GM15510 (cell line): ENCODE data around the gene ANKLE2.

Experiments used
- POLR2A ChIP-seq: IDR thresholded peaks from 3 replicates; pipeline ENCODE4 v1.6.1; 2011; ENCODE audit warnings: borderline replicate concordance; ENCODE audit not compliant: insufficient read length; ENCODE audit errors: extremely low read depth

The ANKLE2 gene

GRCh38 chr12:132761032-132761920 lies at the start of gene ANKLE2:
Gene ANKLE2, minus strand, starts transcription at chr12:132761832. Its CDS starts 34 bp downstream, at chr12:132761798.
- no peak for TF ChIP-seq POLR2A

- TF ChIP-seq POLR2A, result no peak
Measured at GRCh38 chr12:132807295-132808092, 45.9 kb upstream of the ANKLE2 start.

GRCh38 chr12:132806857-132807256 lies 45.2 kb upstream of the ANKLE2 start:
- TF ChIP-seq POLR2A, result no peak

- TF ChIP-seq POLR2A, result no peak
Measured at GRCh38 chr12:132804426-132804861, 42.8 kb upstream of the ANKLE2 start.

GRCh38 chr12:132803888-132804287 lies 42.3 kb upstream of the ANKLE2 start:
- TF ChIP-seq POLR2A, result no peak

GRCh38 chr12:132803125-132803524 lies 41.5 kb upstream of the ANKLE2 start:
- TF ChIP-seq POLR2A, result no peak

- no peak for TF ChIP-seq POLR2A
Measured at GRCh38 chr12:132801741-132802140, 40.1 kb upstream of the ANKLE2 start.

- TF ChIP-seq POLR2A, result no peak
Measured at GRCh38 chr12:132798836-132799235, 37.2 kb upstream of the ANKLE2 start.

- no peak for TF ChIP-seq POLR2A
Measured at GRCh38 chr12:132797820-132798570, 36.4 kb upstream of the ANKLE2 start.

- TF ChIP-seq POLR2A, result no peak
Measured at GRCh38 chr12:132795847-132796246, 34.2 kb upstream of the ANKLE2 start.

GRCh38 chr12:132789099-132789471 lies 27.5 kb upstream of the ANKLE2 start:
- TF ChIP-seq POLR2A, result no peak

GRCh38 chr12:132788375-132789098 lies 26.9 kb upstream of the ANKLE2 start:
- TF ChIP-seq POLR2A, result no peak

- no peak for TF ChIP-seq POLR2A
Measured at GRCh38 chr12:132787877-132788276, 26.2 kb upstream of the ANKLE2 start.

- no peak for TF ChIP-seq POLR2A
Measured at GRCh38 chr12:132786192-132786591, 24.6 kb upstream of the ANKLE2 start.

GRCh38 chr12:132784580-132784979 lies 22.9 kb upstream of the ANKLE2 start:
- no peak for TF ChIP-seq POLR2A

GRCh38 chr12:132783917-132784531 lies 22.4 kb upstream of the ANKLE2 start:
- TF ChIP-seq POLR2A, result no peak
